Progenitor cell of endocrine pancreas (in vitro differentiated cells): ENCODE results near the gene OGDH. TPM values are rescaled to one million over a fixed set of nuclear protein-coding genes. Genes with fewer than 3 reads are reported as not detected.
A peak's percentile ranks its signal among the peaks of the same experiment; 100 is the strongest.

Source experiments
- DNase-seq: peaks from one replicate; pipeline ENCODE4 v3.0.0; 2021; ENCODE audit warnings: low spot score; ENCODE audit not compliant: unreplicated experiment
- H3K27ac Mint-ChIP-seq: 2 replicates; pipeline ENCODE4 v1.8.0; 2021; ENCODE audit warnings: mild to moderate bottlenecking, moderate library complexity, mixed read lengths
- H3K27me3 Mint-ChIP-seq: 2 replicates; pipeline ENCODE4 v1.8.0; 2021; ENCODE audit warnings: mixed read lengths
- H3K36me3 Mint-ChIP-seq: 2 replicates; pipeline ENCODE4 v1.8.0; 2022; ENCODE audit warnings: mixed read lengths; ENCODE audit not compliant: insufficient read depth
- H3K4me1 Mint-ChIP-seq: 2 replicates; pipeline ENCODE4 v1.8.0; 2021; ENCODE audit warnings: low read depth, mixed read lengths
- H3K4me3 Mint-ChIP-seq: 2 replicates; pipeline ENCODE4 v1.8.0; 2021; ENCODE audit warnings: low read depth, mild to moderate bottlenecking, moderate library complexity, mixed read lengths
- H3K9me3 Mint-ChIP-seq: 2 replicates; pipeline ENCODE4 v1.8.0; 2021; ENCODE audit warnings: low read depth, mixed read lengths
- total RNA-seq: library from RNA; stranded (reverse); gene quantifications from 2 replicates; pipeline ENCODE4 v1.2.1, GENCODE V29; 2021
- TF ChIP-seq, protein P1 (sequence below): fragments of 200-600 bp; sonication (generic); IDR thresholded peaks from one replicate; pipeline ENCODE4 v1.5.0; 2021; ENCODE audit warnings: antibody characterized with exemption, mild to moderate bottlenecking; ENCODE audit not compliant: unreplicated experiment

OGDH gene
- total RNA-seq, 1 donor from 2014 or later, result 105 TPM

DNA sequence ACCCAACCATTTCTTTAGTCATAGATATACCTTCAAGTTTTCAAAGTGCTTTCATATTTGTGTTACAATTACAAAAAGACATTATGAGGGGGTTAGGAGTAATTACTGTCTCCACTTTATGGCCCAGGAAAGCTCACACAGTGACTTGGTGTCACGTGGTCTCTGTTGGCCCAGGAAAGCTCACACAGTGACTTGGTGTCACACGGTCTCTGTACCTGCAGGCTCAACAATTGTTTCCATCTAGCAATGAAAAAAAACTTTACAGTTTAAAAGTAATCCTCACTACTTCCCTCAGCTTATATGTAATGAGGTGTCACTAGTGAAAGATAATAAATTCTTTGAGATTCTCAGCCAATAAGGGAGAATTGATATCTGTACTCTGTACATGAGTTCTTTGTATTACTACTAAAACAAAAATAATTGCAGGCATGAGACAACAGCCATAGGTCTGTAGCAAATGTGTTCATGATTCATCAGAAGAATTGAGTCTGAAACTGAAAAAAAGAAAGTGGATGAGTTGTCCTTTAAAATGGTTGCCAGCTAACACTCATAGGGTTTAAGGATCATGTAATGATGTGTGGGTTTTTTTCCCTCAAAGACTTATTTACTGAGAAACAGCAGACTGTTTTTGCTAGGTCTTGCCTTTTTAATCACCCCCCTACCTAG, 10.9 kb downstream of the OGDH start:
- Mint-ChIP-seq H3K27ac (no peak overlapping the region), H3K9me3 (no peaks in the 10 kb centered on the region), H3K4me3 (no peak overlapping the region), H3K36me3 (peaks cover 4% of the 10 kb centered on the region), H3K4me1 (peaks cover 29% of the 10 kb centered on the region), H3K27me3 (no peaks in the 10 kb centered on the region)
- no peak for DNase-seq
- TF ChIP-seq, protein P1, sequence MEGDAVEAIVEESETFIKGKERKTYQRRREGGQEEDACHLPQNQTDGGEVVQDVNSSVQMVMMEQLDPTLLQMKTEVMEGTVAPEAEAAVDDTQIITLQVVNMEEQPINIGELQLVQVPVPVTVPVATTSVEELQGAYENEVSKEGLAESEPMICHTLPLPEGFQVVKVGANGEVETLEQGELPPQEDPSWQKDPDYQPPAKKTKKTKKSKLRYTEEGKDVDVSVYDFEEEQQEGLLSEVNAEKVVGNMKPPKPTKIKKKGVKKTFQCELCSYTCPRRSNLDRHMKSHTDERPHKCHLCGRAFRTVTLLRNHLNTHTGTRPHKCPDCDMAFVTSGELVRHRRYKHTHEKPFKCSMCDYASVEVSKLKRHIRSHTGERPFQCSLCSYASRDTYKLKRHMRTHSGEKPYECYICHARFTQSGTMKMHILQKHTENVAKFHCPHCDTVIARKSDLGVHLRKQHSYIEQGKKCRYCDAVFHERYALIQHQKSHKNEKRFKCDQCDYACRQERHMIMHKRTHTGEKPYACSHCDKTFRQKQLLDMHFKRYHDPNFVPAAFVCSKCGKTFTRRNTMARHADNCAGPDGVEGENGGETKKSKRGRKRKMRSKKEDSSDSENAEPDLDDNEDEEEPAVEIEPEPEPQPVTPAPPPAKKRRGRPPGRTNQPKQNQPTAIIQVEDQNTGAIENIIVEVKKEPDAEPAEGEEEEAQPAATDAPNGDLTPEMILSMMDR, result no peak

DNA sequence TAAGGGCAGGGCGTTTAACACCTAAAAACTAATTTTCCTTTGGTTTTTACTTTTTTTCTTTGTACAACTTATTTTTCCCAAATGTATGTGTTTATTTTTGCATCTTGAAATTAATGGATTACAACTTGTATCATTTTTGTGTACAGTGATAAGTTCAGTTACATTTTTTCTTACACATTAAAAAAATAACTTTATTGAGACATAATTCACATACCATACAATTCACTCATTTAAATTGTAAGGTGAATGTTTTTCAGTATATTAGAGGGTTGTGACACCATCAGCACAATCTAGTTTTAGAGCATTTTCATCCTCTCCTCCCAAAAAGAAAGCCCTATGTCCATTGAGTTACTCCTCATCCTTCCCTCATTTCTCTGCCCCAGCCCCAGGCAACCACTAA, 11.6 kb downstream of the OGDH start:
- no peaks in the 10 kb centered on the region for H3K27me3 Mint-ChIP-seq
- no peaks in the 10 kb centered on the region for H3K9me3 Mint-ChIP-seq
- peaks cover 32% of the 10 kb centered on the region for H3K4me1 Mint-ChIP-seq
- H3K4me3 Mint-ChIP-seq, result no peak overlapping the region
- peaks cover 4% of the 10 kb centered on the region for H3K36me3 Mint-ChIP-seq
- H3K27ac Mint-ChIP-seq, result peak overlapping the region; percentile 67
- no peak for DNase-seq
- TF ChIP-seq, protein P1, result no peak

DNA sequence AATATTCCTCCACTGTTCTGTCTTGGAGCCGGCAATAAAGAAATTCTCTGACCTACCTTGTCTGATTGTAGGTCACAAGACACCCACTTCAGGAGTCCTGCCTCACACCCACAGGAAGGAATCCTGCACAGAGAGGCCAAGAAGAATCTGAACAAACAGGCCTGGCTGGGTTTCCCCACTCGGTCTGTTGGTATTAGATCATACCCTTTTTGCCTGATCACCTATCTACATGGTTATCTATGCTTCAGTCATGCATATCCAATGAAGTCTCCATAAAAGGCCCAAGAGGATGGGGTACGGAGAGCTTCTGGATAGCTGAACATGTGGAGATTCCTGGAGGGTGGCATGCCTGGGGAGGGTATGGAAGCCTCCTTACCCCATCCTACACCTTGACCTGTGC, 12.3 kb downstream of the OGDH start:
- H3K27ac Mint-ChIP-seq, result peak overlapping the region; percentile 67
- no peak overlapping the region for H3K4me3 Mint-ChIP-seq
- peaks cover 4% of the 10 kb centered on the region for H3K36me3 Mint-ChIP-seq
- H3K9me3 Mint-ChIP-seq, result no peaks in the 10 kb centered on the region
- DNase-seq, result no peak
- peaks cover 32% of the 10 kb centered on the region for H3K4me1 Mint-ChIP-seq
- H3K27me3 Mint-ChIP-seq, result no peaks in the 10 kb centered on the region
- TF ChIP-seq, protein P1, result no peak

DNA sequence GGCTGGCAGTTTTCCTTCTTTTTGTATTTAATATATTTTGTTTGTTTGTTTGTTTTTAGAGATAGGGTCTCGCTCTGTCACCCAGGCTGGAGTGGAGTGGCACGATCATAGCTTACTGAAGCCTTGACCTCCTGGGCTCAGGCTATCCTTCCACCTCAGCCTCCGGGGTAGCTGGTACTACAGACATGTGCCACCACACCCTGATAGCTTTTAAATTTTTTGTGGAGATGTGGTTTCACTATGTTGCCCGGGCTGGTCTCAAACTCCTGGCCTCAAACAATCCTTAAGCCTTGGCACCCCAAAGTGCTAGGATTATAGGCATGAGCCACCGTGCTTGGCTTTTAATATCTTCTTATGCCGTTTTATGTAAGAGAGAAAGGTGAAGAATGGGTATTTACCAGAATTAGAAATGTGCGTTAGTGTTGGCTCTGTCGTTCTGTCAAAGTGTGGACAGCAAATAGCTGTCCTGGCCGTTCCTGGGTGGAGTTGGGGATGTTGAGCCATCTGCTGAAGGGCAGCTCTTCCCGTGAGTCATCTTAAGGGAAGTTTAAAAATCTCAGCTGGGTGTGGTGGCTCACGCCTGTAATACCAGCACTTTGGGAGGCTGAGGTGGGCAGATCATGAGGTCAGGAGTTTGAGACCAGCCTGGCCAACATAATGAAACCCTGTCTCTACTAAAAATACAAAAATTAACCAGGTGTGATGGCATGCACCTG, 14.8 kb downstream of the OGDH start:
- TF ChIP-seq, protein P1, result no peak
- H3K4me3 Mint-ChIP-seq, result no peak overlapping the region

DNA sequence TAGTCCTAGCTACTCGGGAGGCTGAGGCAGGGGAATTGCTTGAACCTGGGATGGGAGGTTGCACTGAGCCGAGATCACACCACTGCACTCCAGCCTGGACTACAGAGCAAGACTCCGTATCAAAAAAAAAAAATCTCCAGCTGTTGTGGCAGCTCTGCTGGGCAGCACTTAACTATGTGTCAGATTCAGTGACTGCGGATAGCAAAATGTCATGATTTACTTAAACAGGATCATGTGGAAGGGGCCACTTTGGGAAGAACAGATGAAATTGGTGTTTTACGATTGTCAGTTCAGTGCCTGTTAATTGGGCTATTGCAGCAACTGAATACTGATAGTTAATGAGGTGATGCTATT, 15.3 kb downstream of the OGDH start:
- DNase-seq, result no peak
- TF ChIP-seq, protein P1, result no peak
- Mint-ChIP-seq H3K36me3 (peaks cover 3% of the 10 kb centered on the region), H3K9me3 (no peaks in the 10 kb centered on the region), H3K4me1 (peaks cover 24% of the 10 kb centered on the region), H3K27me3 (no peaks in the 10 kb centered on the region), H3K27ac (no peak overlapping the region), H3K4me3 (no peak overlapping the region)

More for the DNA sequence above, 14.8 kb downstream of the OGDH start:
- no peak for DNase-seq
- no peaks in the 10 kb centered on the region for H3K9me3 Mint-ChIP-seq
- H3K27ac Mint-ChIP-seq, result no peak overlapping the region
- no peaks in the 10 kb centered on the region for H3K27me3 Mint-ChIP-seq
- peaks cover 24% of the 10 kb centered on the region for H3K4me1 Mint-ChIP-seq
- H3K36me3 Mint-ChIP-seq, result peaks cover 3% of the 10 kb centered on the region
